Osteoblast (primary cell): Measurements from ENCODE around the gene EVPLL. TPM values are rescaled to one million over a fixed set of nuclear protein-coding genes. Genes with fewer than 3 reads are reported as not detected.
"Not testable (repeated sequence)": the region's sequence is repeated elsewhere in the genome, so short reads cannot be mapped to it uniquely, and the experiment has no call there.

Source experiments
- DNase-seq: peaks from one replicate; pipeline ENCODE4 v3.0.0; 2011; ENCODE audit warnings: low spot score, mixed read lengths; ENCODE audit not compliant: insufficient read length; ENCODE audit errors: missing footprints
- H2AFZ ChIP-seq: 2 replicates; pipeline ENCODE4 v1.6.0; 2011; ENCODE audit warnings: mild to moderate bottlenecking, low read length
- H3K27ac ChIP-seq: 2 replicates; pipeline ENCODE4 v1.5.1; 2011; ENCODE audit warnings: mild to moderate bottlenecking, low read depth, low read length, moderate library complexity
- H3K27me3 ChIP-seq: 2 replicates; pipeline ENCODE4 v1.6.0; 2012; ENCODE audit warnings: mild to moderate bottlenecking, control low read depth, inconsistent platforms, low read length, moderate library complexity; ENCODE audit not compliant: insufficient read depth
- H3K36me3 ChIP-seq: 2 replicates; pipeline ENCODE4 v1.5.1; 2011; ENCODE audit warnings: mild to moderate bottlenecking, low read length, control low read depth, moderate library complexity; ENCODE audit not compliant: insufficient read depth
- H3K4me1 ChIP-seq: 2 replicates; pipeline ENCODE4 v1.5.1; 2011; ENCODE audit warnings: mild to moderate bottlenecking, low read length, control low read depth, moderate library complexity; ENCODE audit not compliant: insufficient read depth
- H3K4me2 ChIP-seq: 2 replicates; pipeline ENCODE4 v1.6.0; 2011; ENCODE audit warnings: mild to moderate bottlenecking, low read length; ENCODE audit not compliant: insufficient read depth
- H3K4me3 ChIP-seq: fragments of 200-600 bp; sonication (generic); 3 replicates; pipeline ENCODE4 v1.5.1; 2012; ENCODE audit warnings: mild to moderate bottlenecking, low read length, inconsistent platforms; ENCODE audit not compliant: insufficient read depth
- H3K79me2 ChIP-seq: 2 replicates; pipeline ENCODE4 v1.6.0; 2012; ENCODE audit warnings: mild to moderate bottlenecking, low read length, control low read depth, inconsistent platforms; ENCODE audit not compliant: insufficient read depth
- H3K9me3 ChIP-seq: 2 replicates; pipeline ENCODE4 v1.5.1; 2011; ENCODE audit warnings: low read depth, low read length, control low read depth
- H4K20me1 ChIP-seq: 2 replicates; pipeline ENCODE4 v1.6.0; 2012; ENCODE audit warnings: mild to moderate bottlenecking, low read length, control low read depth; ENCODE audit not compliant: insufficient read depth
- small RNA-seq: library from RNA; depleted of rRNA; stranded (forward); fragments of <200 nt; gene quantifications from one replicate; pipeline ENCODE3, GENCODE V24; 2012
- total RNA-seq: library from RNA; depleted of rRNA; stranded (reverse); fragments of >200 nt; gene quantifications from 2 replicates; pipeline ENCODE4 v1.2.3, GENCODE V29; 2012

Gene EVPLL
- total RNA-seq, 1 donor, result not detected

- H4K20me1 ChIP-seq, H3K4me2 ChIP-seq, H3K9me3 ChIP-seq, DNase-seq, H3K4me1 ChIP-seq, H2AFZ ChIP-seq, H3K4me3 ChIP-seq, H3K27me3 ChIP-seq, H3K36me3 ChIP-seq, H3K79me2 ChIP-seq, H3K27ac ChIP-seq: not testable (repeated sequence)
These were observed 48.0 kb downstream of the EVPLL start for GRCh38 chr17:18425593-18425992.

DNA sequence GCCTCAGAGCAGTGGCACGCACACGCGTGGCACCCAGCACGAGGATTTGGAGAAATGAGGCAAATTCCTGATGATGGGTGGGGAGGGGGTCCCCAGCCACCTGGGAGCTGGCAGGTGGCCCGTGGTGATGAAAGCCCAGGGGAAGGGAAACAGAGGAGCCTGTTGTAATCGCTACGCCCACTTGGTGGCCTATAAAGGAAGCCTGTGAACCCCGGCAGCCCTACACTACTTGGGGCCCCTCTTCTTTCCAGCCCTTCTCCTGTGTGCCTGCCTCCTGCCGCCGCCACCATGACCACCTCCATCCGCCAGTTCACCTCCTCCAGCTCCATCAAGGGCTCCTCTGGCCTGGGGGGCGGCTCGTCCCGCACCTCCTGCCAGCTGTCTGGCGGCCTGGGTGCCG lies 49.1 kb downstream of the EVPLL start:
- DNase-seq, H3K4me3 ChIP-seq, H3K79me2 ChIP-seq, H3K36me3 ChIP-seq, H3K27me3 ChIP-seq, H4K20me1 ChIP-seq, H3K9me3 ChIP-seq, H2AFZ ChIP-seq, H3K4me1 ChIP-seq, H3K4me2 ChIP-seq, H3K27ac ChIP-seq: not testable (repeated sequence)

- DNase-seq, result not testable (repeated sequence)
These were observed 54.6 kb downstream of the EVPLL start for GRCh38 chr17:18432206-18432605.

More at GRCh38 chr17:18432206-18432605, 54.6 kb downstream of the EVPLL start:
- H3K4me1 ChIP-seq, H4K20me1 ChIP-seq, H3K36me3 ChIP-seq, H3K4me3 ChIP-seq, H3K27me3 ChIP-seq, H3K27ac ChIP-seq, H3K79me2 ChIP-seq, H3K9me3 ChIP-seq, H3K4me2 ChIP-seq, H2AFZ ChIP-seq: not testable (repeated sequence)

Small RNAs within 50 kb of the gene (small RNA-seq; reads per million reads assigned to genes)
- gene AL353997.5 (not detected), gene YWHAEP2 (not detected)

Other genes starting within 250 kb of the EVPLL start
- 103 and 125 TPM in 2 replicates for gene ALKBH5, start 193.9 kb upstream of the EVPLL start, total RNA-seq
- gene LLGL1, start 152.1 kb upstream of the EVPLL start, total RNA-seq, result 41.0 and 50.3 TPM in 2 replicates
- gene FLII, start 119.0 kb upstream of the EVPLL start, total RNA-seq, result 208 and 212 TPM in 2 replicates
- 14.5 and 16.5 TPM in 2 replicates for gene MIEF2, start 117.1 kb upstream of the EVPLL start, total RNA-seq
- 36.2 and 39.5 TPM in 2 replicates for gene TOP3A, start 62.8 kb upstream of the EVPLL start, total RNA-seq
- gene SMCR8, start 62.5 kb upstream of the EVPLL start, total RNA-seq, result 22.1 TPM in 2 replicates
- 19.5 and 26.5 TPM in 2 replicates for gene SHMT1, start 14.2 kb upstream of the EVPLL start, total RNA-seq
- not detected in 2 replicates for gene LGALS9C, start 99.0 kb downstream of the EVPLL start, total RNA-seq